ENCODE measurements around the gene UTP15.

UTP15 gene

GRCh38 chr5:73623060-73623459 is 57.5 kb downstream of the UTP15 start:
- Histone ChIP-seq H2AFZ (ENCODE audit: low read length) (no peak overlapping the region), H2AK5ac (ENCODE audit: low read depth, low read length) (no peak overlapping the region), H3K4ac (ENCODE audit: low read length) (no peak overlapping the region), H3K27ac (replicated peaks; ENCODE audit: low read length) (no peak overlapping the region), H3K36me3 (replicated peaks in 1 of 2; ENCODE audit: control insufficient read depth in 2 of 2, insufficient read depth in 2 of 2, low read length in 2 of 2) (no peaks in the 10 kb centered on the region), H3K4me2 (ENCODE audit: insufficient read depth, low read length, poor library complexity, severe bottlenecking) (no peak overlapping the region), H3K4me1 (ENCODE audit: control insufficient read depth in 2 of 2, insufficient read depth in 1 of 2, low read depth in 1 of 2, low read length in 2 of 2) (peaks cover 2 to 5% of the 10 kb centered on the region in 2 donors), H3K79me1 (ENCODE audit: low read depth, low read length) (no peaks in the 10 kb centered on the region), H4K91ac (ENCODE audit: low read depth, low read length, poor library complexity) (no peak overlapping the region), H3K9ac (ENCODE audit: low read depth, low read length, poor library complexity) (no peak overlapping the region), H4K8ac (ENCODE audit: low read depth, low read length) (no peak overlapping the region), H3K14ac (ENCODE audit: low read length) (no peak overlapping the region), H2BK15ac (ENCODE audit: low read length) (no peak overlapping the region), H3K23ac (ENCODE audit: low read depth, low read length, poor library complexity) (no peak overlapping the region), H2BK12ac (ENCODE audit: low read length) (no peak overlapping the region), H3K27me3 (ENCODE audit: control insufficient read depth in 3 of 3, insufficient read depth in 3 of 3, low read depth in 1 of 3, low read length in 3 of 3) (peaks cover 0 to 69% (median 20%) of the 10 kb centered on the region in 3 experiments), H2BK5ac (ENCODE audit: low read length) (no peak overlapping the region), H3K4me3 (ENCODE audit: low read length in 2 of 2) (no peak overlapping the region), H3K18ac (ENCODE audit: low read length) (no peak overlapping the region), H2BK120ac (ENCODE audit: low read depth, low read length) (no peak overlapping the region), H3K9me3 (replicated peaks in 1 of 2; ENCODE audit: control insufficient read depth in 2 of 2, insufficient read depth in 1 of 2, low read depth in 1 of 2, low read length in 2 of 2) (no peaks in the 10 kb centered on the region)
- DNase-seq (ENCODE audit: low spot score): no peak
- no CpG with 5 or more reads among the region's 2 CpGs for WGBS, 2 donors (ENCODE audit: extremely low coverage in 2 of 2, insufficient read length in 2 of 2, insufficient replicate concordance in 1 of 2)

GRCh38 chr5:73623901-73624404 is 58.4 kb downstream of the UTP15 start:
- no peaks in the 10 kb centered on the region for H3K36me3 ChIP-seq (replicated peaks in 1 of 2; ENCODE audit: control insufficient read depth in 2 of 2, insufficient read depth in 2 of 2, low read length in 2 of 2)
- no peak overlapping the region for H3K27ac ChIP-seq (replicated peaks; ENCODE audit: low read length)
- no peak overlapping the region for H2BK120ac ChIP-seq (ENCODE audit: low read depth, low read length)
- no peak overlapping the region for H2BK5ac ChIP-seq (ENCODE audit: low read length)
- H3K4me1 ChIP-seq (ENCODE audit: control insufficient read depth in 2 of 2, insufficient read depth in 1 of 2, low read depth in 1 of 2, low read length in 2 of 2): peaks cover 2 to 5% of the 10 kb centered on the region in 2 donors
- H3K14ac ChIP-seq (ENCODE audit: low read length): no peak overlapping the region
- no peak overlapping the region for H2AK5ac ChIP-seq (ENCODE audit: low read depth, low read length)
- H2BK15ac ChIP-seq (ENCODE audit: low read length): no peak overlapping the region
- no peak overlapping the region for H2AFZ ChIP-seq (ENCODE audit: low read length)
- no peak overlapping the region for H3K4ac ChIP-seq (ENCODE audit: low read length)
- no peak overlapping the region for H3K23ac ChIP-seq (ENCODE audit: low read depth, low read length, poor library complexity)
- H3K27me3 ChIP-seq (ENCODE audit: control insufficient read depth in 3 of 3, insufficient read depth in 3 of 3, low read depth in 1 of 3, low read length in 3 of 3): peaks cover 0 to 77% (median 20%) of the 10 kb centered on the region in 3 experiments
- H4K91ac ChIP-seq (ENCODE audit: low read depth, low read length, poor library complexity): no peak overlapping the region
- no peak overlapping the region for H4K8ac ChIP-seq (ENCODE audit: low read depth, low read length)
- H3K79me1 ChIP-seq (ENCODE audit: low read depth, low read length): no peaks in the 10 kb centered on the region
- H3K4me2 ChIP-seq (ENCODE audit: insufficient read depth, low read length, poor library complexity, severe bottlenecking): no peak overlapping the region
- H3K9me3 ChIP-seq (replicated peaks in 1 of 2; ENCODE audit: control insufficient read depth in 2 of 2, insufficient read depth in 1 of 2, low read depth in 1 of 2, low read length in 2 of 2): no peaks in the 10 kb centered on the region
- WGBS, 2 donors (ENCODE audit: extremely low coverage in 2 of 2, insufficient read length in 2 of 2, insufficient replicate concordance in 1 of 2): no CpG with 5 or more reads among the region's 2 CpGs
- H3K4me3 ChIP-seq (ENCODE audit: low read length in 2 of 2): no peak overlapping the region
- no peak overlapping the region for H3K9ac ChIP-seq (ENCODE audit: low read depth, low read length, poor library complexity)
- no peak overlapping the region for H2BK12ac ChIP-seq (ENCODE audit: low read length)
- DNase-seq (ENCODE audit: low spot score): no peak
- no peak overlapping the region for H3K18ac ChIP-seq (ENCODE audit: low read length)

- no CpG with 5 or more reads among the region's 6 CpGs for WGBS, 2 donors (ENCODE audit: extremely low coverage in 2 of 2, insufficient read length in 2 of 2, insufficient replicate concordance in 1 of 2)
Measured at GRCh38 chr5:73624888-73625287, 59.3 kb downstream of the UTP15 start.

GRCh38 chr5:73625372-73625943 is 59.9 kb downstream of the UTP15 start:
- peak overlapping the region; percentile 5 to 77 for H3K4me3 ChIP-seq (ENCODE audit: low read length in 2 of 2)

More at GRCh38 chr5:73624888-73625287, 59.3 kb downstream of the UTP15 start:
- H3K9ac ChIP-seq (ENCODE audit: low read depth, low read length, poor library complexity): no peak overlapping the region
- H3K79me1 ChIP-seq (ENCODE audit: low read depth, low read length): no peaks in the 10 kb centered on the region
- H3K4me3 ChIP-seq (ENCODE audit: low read length in 2 of 2): no peak overlapping the region
- H2AK5ac ChIP-seq (ENCODE audit: low read depth, low read length): no peak overlapping the region
- peak overlapping the region; percentile 16 for H3K23ac ChIP-seq (ENCODE audit: low read depth, low read length, poor library complexity)
- H4K91ac ChIP-seq (ENCODE audit: low read depth, low read length, poor library complexity): no peak overlapping the region
- no peak overlapping the region for H2BK5ac ChIP-seq (ENCODE audit: low read length)
- DNase-seq (ENCODE audit: low spot score): no peak
- H3K27me3 ChIP-seq (ENCODE audit: control insufficient read depth in 3 of 3, insufficient read depth in 3 of 3, low read depth in 1 of 3, low read length in 3 of 3): peaks cover 0 to 72% (median 20%) of the 10 kb centered on the region in 3 experiments
- no peak overlapping the region for H2BK12ac ChIP-seq (ENCODE audit: low read length)
- H3K4me2 ChIP-seq (ENCODE audit: insufficient read depth, low read length, poor library complexity, severe bottlenecking): no peak overlapping the region
- H3K18ac ChIP-seq (ENCODE audit: low read length): no peak overlapping the region
- H3K36me3 ChIP-seq (replicated peaks in 1 of 2; ENCODE audit: control insufficient read depth in 2 of 2, insufficient read depth in 2 of 2, low read length in 2 of 2): no peaks in the 10 kb centered on the region
- H3K4ac ChIP-seq (ENCODE audit: low read length): no peak overlapping the region
- no peak overlapping the region for H2BK120ac ChIP-seq (ENCODE audit: low read depth, low read length)
- no peak overlapping the region for H2BK15ac ChIP-seq (ENCODE audit: low read length)
- no peak overlapping the region for H3K27ac ChIP-seq (replicated peaks; ENCODE audit: low read length)
- no peak overlapping the region for H2AFZ ChIP-seq (ENCODE audit: low read length)
- peaks cover 2 to 5% of the 10 kb centered on the region in 2 donors for H3K4me1 ChIP-seq (ENCODE audit: control insufficient read depth in 2 of 2, insufficient read depth in 1 of 2, low read depth in 1 of 2, low read length in 2 of 2)
- H4K8ac ChIP-seq (ENCODE audit: low read depth, low read length): no peak overlapping the region
- no peaks in the 10 kb centered on the region for H3K9me3 ChIP-seq (replicated peaks in 1 of 2; ENCODE audit: control insufficient read depth in 2 of 2, insufficient read depth in 1 of 2, low read depth in 1 of 2, low read length in 2 of 2)
- H3K14ac ChIP-seq (ENCODE audit: low read length): no peak overlapping the region

More at GRCh38 chr5:73625372-73625943, 59.9 kb downstream of the UTP15 start:
- H2BK12ac ChIP-seq (ENCODE audit: low read length): no peak overlapping the region
- no peaks in the 10 kb centered on the region for H3K9me3 ChIP-seq (replicated peaks in 1 of 2; ENCODE audit: control insufficient read depth in 2 of 2, insufficient read depth in 1 of 2, low read depth in 1 of 2, low read length in 2 of 2)
- H3K14ac ChIP-seq (ENCODE audit: low read length): no peak overlapping the region
- no peak overlapping the region for H3K4ac ChIP-seq (ENCODE audit: low read length)
- H4K91ac ChIP-seq (ENCODE audit: low read depth, low read length, poor library complexity): no peak overlapping the region
- H3K18ac ChIP-seq (ENCODE audit: low read length): peak overlapping the region; percentile 44
- H3K9ac ChIP-seq (ENCODE audit: low read depth, low read length, poor library complexity): peak overlapping the region; percentile 47
- peaks cover 0 to 71% (median 20%) of the 10 kb centered on the region in 3 experiments for H3K27me3 ChIP-seq (ENCODE audit: control insufficient read depth in 3 of 3, insufficient read depth in 3 of 3, low read depth in 1 of 3, low read length in 3 of 3)
- no peak overlapping the region for H2BK120ac ChIP-seq (ENCODE audit: low read depth, low read length)
- peak overlapping the region; percentile 90 for H3K4me2 ChIP-seq (ENCODE audit: insufficient read depth, low read length, poor library complexity, severe bottlenecking)
- H2BK5ac ChIP-seq (ENCODE audit: low read length): no peak overlapping the region
- no peak overlapping the region for H4K8ac ChIP-seq (ENCODE audit: low read depth, low read length)
- H3K36me3 ChIP-seq (replicated peaks in 1 of 2; ENCODE audit: control insufficient read depth in 2 of 2, insufficient read depth in 2 of 2, low read length in 2 of 2): no peaks in the 10 kb centered on the region
- peaks cover 2 to 5% of the 10 kb centered on the region in 2 donors for H3K4me1 ChIP-seq (ENCODE audit: control insufficient read depth in 2 of 2, insufficient read depth in 1 of 2, low read depth in 1 of 2, low read length in 2 of 2)
- no peak overlapping the region for H3K23ac ChIP-seq (ENCODE audit: low read depth, low read length, poor library complexity)
- no peak overlapping the region for H3K27ac ChIP-seq (replicated peaks; ENCODE audit: low read length)
- H3K79me1 ChIP-seq (ENCODE audit: low read depth, low read length): no peaks in the 10 kb centered on the region
- H2AK5ac ChIP-seq (ENCODE audit: low read depth, low read length): no peak overlapping the region
- no peak for DNase-seq (ENCODE audit: low spot score)
- H2AFZ ChIP-seq (ENCODE audit: low read length): peak overlapping the region; percentile 88
- H2BK15ac ChIP-seq (ENCODE audit: low read length): no peak overlapping the region
- WGBS, 2 donors (ENCODE audit: extremely low coverage in 2 of 2, insufficient read length in 2 of 2, insufficient replicate concordance in 1 of 2): no CpG with 5 or more reads among the region's 33 CpGs

All from neuronal stem cell (in vitro differentiated cells).